Dendritic cell treated with granulocyte-macrophage colony-stimulating factor and Interleukin-4, amounts not matched to agents 40 ng/mL and 50 ng/mL, for 4 days (primary cell): ENCODE measurements around the gene HIRA.
A peak's percentile ranks its signal among the peaks of the same experiment; 100 is the strongest.

Source experiments
- H3K27ac Mint-ChIP-seq: one replicate; pipeline ENCODE4 v1.8.0; 2022; ENCODE audit warnings: mild to moderate bottlenecking, mixed read lengths
- H3K27me3 Mint-ChIP-seq: one replicate; pipeline ENCODE4 v1.8.0; 2022; ENCODE audit warnings: mild to moderate bottlenecking, mixed read lengths
- H3K36me3 Mint-ChIP-seq: one replicate; pipeline ENCODE4 v1.8.0; 2022; ENCODE audit warnings: low read depth, mixed read lengths
- H3K4me1 Mint-ChIP-seq: one replicate; pipeline ENCODE4 v1.8.0; 2022; ENCODE audit warnings: low read depth, mixed read lengths
- H3K4me3 Mint-ChIP-seq: one replicate; pipeline ENCODE4 v1.8.0; 2022; ENCODE audit warnings: mild to moderate bottlenecking, moderate library complexity, mixed read lengths
- H3K9me3 Mint-ChIP-seq: one replicate; pipeline ENCODE4 v1.8.0; 2022; ENCODE audit warnings: mixed read lengths
- intact Hi-C: fragments of 100-400 bp; cut with micrococcal nuclease; formaldehyde crosslinking; loops from one replicate; pipeline ENCODE4 v1.15.0; 2022

HIRA gene, protein sequence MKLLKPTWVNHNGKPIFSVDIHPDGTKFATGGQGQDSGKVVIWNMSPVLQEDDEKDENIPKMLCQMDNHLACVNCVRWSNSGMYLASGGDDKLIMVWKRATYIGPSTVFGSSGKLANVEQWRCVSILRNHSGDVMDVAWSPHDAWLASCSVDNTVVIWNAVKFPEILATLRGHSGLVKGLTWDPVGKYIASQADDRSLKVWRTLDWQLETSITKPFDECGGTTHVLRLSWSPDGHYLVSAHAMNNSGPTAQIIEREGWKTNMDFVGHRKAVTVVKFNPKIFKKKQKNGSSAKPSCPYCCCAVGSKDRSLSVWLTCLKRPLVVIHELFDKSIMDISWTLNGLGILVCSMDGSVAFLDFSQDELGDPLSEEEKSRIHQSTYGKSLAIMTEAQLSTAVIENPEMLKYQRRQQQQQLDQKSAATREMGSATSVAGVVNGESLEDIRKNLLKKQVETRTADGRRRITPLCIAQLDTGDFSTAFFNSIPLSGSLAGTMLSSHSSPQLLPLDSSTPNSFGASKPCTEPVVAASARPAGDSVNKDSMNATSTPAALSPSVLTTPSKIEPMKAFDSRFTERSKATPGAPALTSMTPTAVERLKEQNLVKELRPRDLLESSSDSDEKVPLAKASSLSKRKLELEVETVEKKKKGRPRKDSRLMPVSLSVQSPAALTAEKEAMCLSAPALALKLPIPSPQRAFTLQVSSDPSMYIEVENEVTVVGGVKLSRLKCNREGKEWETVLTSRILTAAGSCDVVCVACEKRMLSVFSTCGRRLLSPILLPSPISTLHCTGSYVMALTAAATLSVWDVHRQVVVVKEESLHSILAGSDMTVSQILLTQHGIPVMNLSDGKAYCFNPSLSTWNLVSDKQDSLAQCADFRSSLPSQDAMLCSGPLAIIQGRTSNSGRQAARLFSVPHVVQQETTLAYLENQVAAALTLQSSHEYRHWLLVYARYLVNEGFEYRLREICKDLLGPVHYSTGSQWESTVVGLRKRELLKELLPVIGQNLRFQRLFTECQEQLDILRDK

DNA sequence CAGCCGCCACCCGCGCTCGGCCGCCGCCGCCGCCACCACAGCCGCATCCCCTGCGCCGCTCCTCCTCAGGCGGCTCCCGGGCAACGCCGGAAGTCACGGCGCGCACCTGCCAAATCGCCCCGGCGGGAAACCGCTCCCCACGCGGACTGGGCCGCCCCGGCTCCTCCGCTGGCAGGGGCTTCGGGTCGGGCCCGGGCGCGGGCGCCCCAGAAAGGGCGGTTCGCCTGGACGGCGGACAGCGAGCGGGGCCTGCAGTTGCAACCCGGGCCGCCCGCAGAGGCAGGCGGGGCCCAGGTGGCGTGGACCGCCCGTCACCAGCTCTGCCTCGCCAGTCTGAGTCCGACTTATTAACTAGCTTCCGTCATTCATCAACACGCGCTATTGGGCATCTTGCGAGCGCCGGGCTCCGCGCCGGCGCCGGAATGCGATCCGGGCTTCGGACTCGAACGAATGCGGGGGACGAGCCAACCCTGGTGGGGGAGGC is at the start of gene HIRA:
Gene HIRA, minus strand, starts transcription at position 85 of the 484 bp plus-strand sequence. CDS start 257 bp downstream, outside the sequence.
- Mint-ChIP-seq H3K36me3 (peaks cover 49% of the 10 kb centered on the region), H3K27me3 (no peaks in the 10 kb centered on the region), H3K27ac (peak within 1 kb of the TSS; percentile 97), H3K4me3 (peak within 1 kb of the TSS; percentile 85), H3K9me3 (no peaks in the 10 kb centered on the region), H3K4me1 (peaks cover 56% of the 10 kb centered on the region)
- intact Hi-C loops: loop anchor here (1.0 to 10.0 kb wide), 4 partner anchors 15 to 252 kb away; partner anchors contain the start of genes C22orf39, CDC45, CLTCL1 and UFD1

DNA sequence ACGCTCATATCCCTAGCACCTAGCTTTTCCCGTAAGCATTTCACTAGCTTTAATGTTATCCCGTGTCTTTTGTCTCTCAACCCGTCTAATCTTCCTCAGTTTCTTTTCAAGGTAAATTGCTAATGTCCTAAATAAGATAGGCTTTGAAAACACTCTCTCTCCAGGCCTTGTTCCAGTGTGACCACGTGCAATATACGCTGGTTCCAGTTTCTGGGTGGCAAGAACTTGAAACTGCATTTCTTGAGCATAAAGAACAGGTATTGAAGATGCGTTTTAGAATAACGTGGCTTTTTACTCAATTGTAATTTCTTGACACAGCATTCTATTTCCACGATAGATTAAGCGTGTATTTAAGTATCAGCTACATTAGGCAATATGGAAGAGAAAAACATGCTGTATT is 49.3 kb upstream of the HIRA start:
- Mint-ChIP-seq H3K4me3 (no peak overlapping the region), H3K27me3 (no peaks in the 10 kb centered on the region), H3K9me3 (no peaks in the 10 kb centered on the region), H3K36me3 (peaks cover 16% of the 10 kb centered on the region), H3K27ac (no peak overlapping the region), H3K4me1 (peaks cover 32% of the 10 kb centered on the region)
- intact Hi-C loops: no loop called here

DNA sequence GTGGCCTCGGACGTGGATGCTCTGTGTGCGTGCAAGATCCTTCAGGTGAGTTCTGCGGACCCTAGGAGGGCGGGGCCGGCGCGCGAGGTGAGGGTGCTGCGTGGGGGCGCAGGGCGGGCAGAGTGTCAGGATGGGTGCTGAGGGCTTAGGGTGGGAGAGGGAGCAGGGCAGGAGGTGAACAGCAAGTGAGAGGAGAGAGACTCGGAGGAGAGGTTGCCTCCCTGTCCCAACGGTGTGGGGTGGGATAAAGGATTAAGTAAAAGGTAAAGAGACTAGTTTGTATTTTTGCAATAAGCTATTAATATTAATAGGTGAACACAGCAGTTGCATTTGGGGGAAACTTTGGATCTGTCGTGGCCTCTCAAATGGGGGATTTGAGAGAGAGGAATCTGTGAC is 48.6 kb upstream of the HIRA start:
- peak overlapping the region; percentile 88 for H3K4me3 Mint-ChIP-seq
- intact Hi-C loops: no loop called here

DNA sequence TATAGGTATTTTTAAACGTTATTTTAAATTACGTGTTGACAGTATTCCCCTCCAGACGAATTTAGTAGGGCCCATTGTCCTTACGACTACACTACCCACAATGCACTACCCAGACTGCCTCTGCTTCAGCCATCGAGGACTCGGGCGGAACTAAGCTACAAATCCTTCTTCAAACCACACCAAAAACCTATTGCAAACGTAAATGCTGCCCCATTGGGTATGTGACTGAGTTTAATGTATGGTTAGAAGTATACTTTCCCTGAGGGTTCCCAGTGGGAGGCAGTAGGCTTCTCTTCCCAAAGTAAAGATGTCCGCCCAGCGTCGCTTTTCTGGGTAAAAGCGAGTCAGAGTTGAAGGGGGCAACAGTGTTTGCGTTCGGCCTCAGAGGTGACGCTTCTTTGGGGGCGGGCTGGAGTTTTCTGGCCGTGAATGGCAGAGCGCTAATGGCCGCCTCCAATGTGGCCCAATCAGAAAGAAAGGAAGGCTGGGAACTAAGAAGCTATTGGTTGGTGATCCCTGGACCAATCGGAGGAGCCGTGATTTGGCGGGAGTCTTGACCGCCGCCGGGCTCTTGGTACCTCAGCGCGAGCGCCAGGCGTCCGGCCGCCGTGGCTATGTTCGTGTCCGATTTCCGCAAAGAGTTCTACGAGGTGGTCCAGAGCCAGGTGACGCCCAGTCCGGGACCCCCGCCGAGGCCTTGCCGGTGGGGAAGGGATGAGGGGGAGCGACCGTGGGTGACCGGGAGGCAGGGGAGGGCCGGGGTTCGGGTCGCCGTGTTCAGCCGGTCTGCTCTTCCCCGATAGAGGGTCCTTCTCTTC is 48.0 kb upstream of the HIRA start, which contains the start of gene CDC45:
Gene CDC45, plus strand, starts transcription at position 566 of the 818 bp plus-strand sequence. Its CDS starts 49 bp downstream, at position 615.
- Mint-ChIP-seq H3K4me1 (peaks cover 33% of the 10 kb centered on the region), H3K4me3 (peak within 1 kb of the TSS; percentile 88), H3K36me3 (peaks cover 28% of the 10 kb centered on the region), H3K9me3 (no peaks in the 10 kb centered on the region), H3K27me3 (no peaks in the 10 kb centered on the region), H3K27ac (peak within 1 kb of the TSS; percentile 97)
- intact Hi-C loops: loop anchor here (1.0 to 10.0 kb wide), 5 partner anchors 32 to 335 kb away; partner anchors contain the start of genes C22orf39, CLTCL1, ESS2 and MRPL40

More for the DNA sequence above, 48.6 kb upstream of the HIRA start:
- Mint-ChIP-seq H3K27me3 (no peaks in the 10 kb centered on the region), H3K4me1 (peaks cover 33% of the 10 kb centered on the region), H3K27ac (peak overlapping the region; percentile 97), H3K9me3 (no peaks in the 10 kb centered on the region), H3K36me3 (peaks cover 22% of the 10 kb centered on the region)

DNA sequence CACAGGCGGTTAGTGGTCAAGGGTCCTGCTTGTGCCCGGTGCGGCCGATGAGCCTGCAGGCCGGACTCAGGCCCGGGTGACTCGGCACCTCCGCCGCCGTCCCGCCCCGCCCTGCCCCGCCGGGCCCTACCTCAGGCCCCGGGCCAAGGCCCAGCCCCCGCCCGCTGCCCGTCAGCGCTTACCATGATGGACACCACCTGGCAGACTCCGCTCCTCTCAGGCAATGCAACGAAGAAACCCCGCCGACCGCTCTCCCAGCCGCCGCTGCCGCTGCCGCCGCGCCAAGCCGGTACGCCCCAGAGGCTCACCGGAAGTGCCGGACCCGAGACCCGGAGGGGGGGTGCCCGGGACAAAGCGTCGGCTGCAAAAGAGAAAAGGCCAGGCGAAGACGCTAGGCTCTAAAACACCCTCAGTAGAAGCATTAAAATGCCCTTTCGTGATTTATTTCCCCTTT is 47.4 kb upstream of the HIRA start, which contains the start of gene UFD1:
Gene UFD1, minus strand, starts transcription at position 293 of the 454 bp plus-strand sequence. Its CDS starts 108 bp downstream, at position 185.
- Mint-ChIP-seq H3K4me3 (peak within 1 kb of the TSS; percentile 88), H3K27me3 (no peaks in the 10 kb centered on the region), H3K9me3 (no peaks in the 10 kb centered on the region), H3K4me1 (peaks cover 31% of the 10 kb centered on the region), H3K27ac (peak within 1 kb of the TSS; percentile 97), H3K36me3 (peaks cover 33% of the 10 kb centered on the region)
- intact Hi-C loops: loop anchor here (1.0 to 10.0 kb wide), 5 partner anchors 32 to 334 kb away; partner anchors contain the start of genes C22orf39, CLTCL1, ESS2 and MRPL40

DNA sequence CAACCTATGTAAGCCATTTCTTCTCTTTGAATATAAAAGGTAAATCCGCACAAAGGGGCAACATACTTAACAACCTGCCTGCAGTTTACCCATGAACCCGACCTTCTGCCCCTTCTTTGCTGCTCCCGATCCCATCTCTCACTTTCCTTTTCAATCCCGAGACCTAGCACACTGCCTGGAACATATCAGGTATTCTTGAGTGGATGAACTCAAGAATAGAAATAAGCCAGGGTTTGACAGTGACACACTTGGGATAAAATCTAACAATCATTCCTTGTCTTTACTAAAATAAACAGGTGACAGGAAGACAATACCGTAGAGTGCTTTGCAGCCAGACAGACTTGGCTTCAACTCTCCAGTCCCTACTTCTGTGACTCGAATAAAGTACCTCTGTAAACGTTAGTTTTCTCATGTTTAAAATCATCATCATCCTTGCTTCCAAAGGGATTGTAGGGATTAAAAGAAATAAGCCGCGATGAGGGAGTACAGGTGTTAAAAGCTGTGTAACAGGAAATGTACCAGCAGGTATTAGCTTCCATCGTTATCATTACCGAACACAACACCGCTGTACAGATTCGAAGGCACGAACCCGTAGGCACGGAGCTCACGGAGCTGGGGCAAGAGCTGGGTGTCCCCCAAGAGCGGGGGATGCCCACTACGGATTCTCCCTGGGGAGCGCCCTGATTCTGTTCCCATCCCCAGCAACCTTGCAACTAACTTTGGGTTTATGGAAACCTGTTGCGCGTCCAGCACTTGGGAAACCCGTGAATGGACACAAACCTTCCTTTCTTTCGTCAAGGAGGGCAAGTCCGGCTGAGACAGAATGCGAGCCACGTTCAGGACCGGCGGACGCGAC is 46.7 kb upstream of the HIRA start:
- H3K27ac Mint-ChIP-seq: peak overlapping the region; percentile 97
- H3K27me3 Mint-ChIP-seq: no peaks in the 10 kb centered on the region
- no peaks in the 10 kb centered on the region for H3K9me3 Mint-ChIP-seq
- H3K36me3 Mint-ChIP-seq: peaks cover 39% of the 10 kb centered on the region
- H3K4me3 Mint-ChIP-seq: peak overlapping the region; percentile 88
- intact Hi-C loops: loop anchor here (2.0 to 10.0 kb wide), 2 partner anchors 299 to 333 kb away; partner anchors contain the start of genes ESS2 and SLC25A1
- H3K4me1 Mint-ChIP-seq: peaks cover 28% of the 10 kb centered on the region

DNA sequence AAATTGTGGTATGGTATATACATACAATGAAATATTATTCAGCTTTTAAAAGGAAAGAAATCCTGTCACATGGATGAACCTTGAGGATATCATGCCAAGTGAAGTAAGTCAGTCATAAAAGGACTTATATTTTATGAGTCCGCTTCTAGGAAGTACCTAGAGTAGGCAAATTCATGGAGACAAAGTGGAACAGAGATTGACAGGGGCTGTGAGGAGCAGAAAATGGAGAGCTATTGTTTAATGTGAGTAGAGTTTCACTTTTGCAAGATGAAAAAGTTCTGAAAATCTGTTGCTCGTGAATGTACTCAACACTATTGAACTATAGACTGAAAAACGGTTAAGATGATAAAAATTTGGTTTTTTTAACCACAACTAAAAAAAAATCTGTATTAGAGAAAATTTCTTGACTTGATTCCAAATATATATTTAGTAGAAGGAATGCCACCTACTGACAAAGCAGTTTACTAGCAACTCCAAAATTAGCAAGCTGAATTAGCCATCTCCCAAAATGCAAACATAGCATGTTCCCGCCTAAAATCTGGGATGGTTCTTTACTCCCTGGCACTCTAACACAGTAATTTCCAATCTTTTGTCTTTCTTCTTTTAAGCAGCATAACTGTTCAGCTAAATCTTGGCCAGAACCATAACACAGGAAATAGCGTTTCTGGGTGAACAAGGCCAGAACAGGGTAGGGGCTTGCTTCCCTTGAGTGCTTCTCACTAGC is 46.0 kb upstream of the HIRA start:
- Mint-ChIP-seq H3K4me1 (peaks cover 28% of the 10 kb centered on the region), H3K4me3 (peak overlapping the region; percentile 88), H3K27me3 (no peaks in the 10 kb centered on the region), H3K36me3 (peaks cover 47% of the 10 kb centered on the region), H3K27ac (peak overlapping the region; percentile 97), H3K9me3 (no peaks in the 10 kb centered on the region)
- intact Hi-C loops: loop anchor here (2.0 to 10.0 kb wide), 2 partner anchors 299 to 333 kb away; partner anchors contain the start of genes ESS2 and SLC25A1

DNA sequence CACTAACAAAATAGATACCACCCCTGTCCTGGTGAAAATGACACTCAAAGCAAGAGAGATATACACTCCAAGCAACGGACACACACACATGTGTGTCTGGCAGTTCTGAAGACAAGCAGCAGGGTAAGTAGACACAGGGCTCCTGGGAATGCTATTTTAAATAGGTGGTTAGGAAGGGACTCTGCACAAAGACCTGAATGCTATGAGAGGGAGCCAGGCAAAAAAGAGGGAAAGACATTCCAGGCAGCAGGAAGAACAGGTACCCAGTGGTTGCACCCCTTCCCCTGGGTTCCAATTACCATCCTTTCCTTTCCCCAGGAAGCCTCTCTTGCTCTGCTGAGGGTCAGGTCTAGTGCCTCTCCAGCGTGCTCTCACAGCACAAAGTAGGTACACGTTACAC is 44.5 kb upstream of the HIRA start:
- no peaks in the 10 kb centered on the region for H3K27me3 Mint-ChIP-seq
- H3K27ac Mint-ChIP-seq: no peak overlapping the region

DNA sequence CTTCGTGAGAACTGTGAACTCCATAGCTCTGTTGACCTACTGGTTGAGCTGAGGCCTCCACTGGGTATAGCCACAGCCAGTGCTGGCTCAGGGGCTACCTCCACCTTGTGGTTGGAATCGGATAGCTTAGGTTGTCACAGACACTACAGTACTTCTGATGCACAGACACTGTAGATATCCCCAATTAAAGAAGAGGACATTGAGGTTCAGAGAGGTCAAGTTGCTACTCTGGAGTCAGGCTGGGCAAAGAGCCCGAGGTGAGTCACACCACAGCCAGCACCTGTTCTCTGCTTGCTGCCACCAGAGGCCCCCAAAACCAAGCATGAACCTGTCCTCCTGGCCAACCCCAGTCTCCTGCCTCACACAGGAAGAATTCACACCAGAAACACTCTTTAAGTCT is 42.0 kb upstream of the HIRA start:
- intact Hi-C loops: loop anchor here (10.0 kb wide), 1 partner anchor 329 kb away; the partner anchor contains the start of gene ESS2
- H3K9me3 Mint-ChIP-seq: no peaks in the 10 kb centered on the region
- no peak overlapping the region for H3K4me3 Mint-ChIP-seq
- H3K36me3 Mint-ChIP-seq: peaks cover 78% of the 10 kb centered on the region
- no peak overlapping the region for H3K27ac Mint-ChIP-seq
- H3K27me3 Mint-ChIP-seq: no peaks in the 10 kb centered on the region
- H3K4me1 Mint-ChIP-seq: peaks cover 18% of the 10 kb centered on the region

More for the DNA sequence above, 44.5 kb upstream of the HIRA start:
- Mint-ChIP-seq H3K4me3 (no peak overlapping the region), H3K4me1 (peaks cover 28% of the 10 kb centered on the region), H3K36me3 (peaks cover 62% of the 10 kb centered on the region), H3K9me3 (no peaks in the 10 kb centered on the region)
- intact Hi-C loops: loop anchor here (10.0 kb wide), 1 partner anchor 331 kb away; the partner anchor contains the start of gene ESS2

DNA sequence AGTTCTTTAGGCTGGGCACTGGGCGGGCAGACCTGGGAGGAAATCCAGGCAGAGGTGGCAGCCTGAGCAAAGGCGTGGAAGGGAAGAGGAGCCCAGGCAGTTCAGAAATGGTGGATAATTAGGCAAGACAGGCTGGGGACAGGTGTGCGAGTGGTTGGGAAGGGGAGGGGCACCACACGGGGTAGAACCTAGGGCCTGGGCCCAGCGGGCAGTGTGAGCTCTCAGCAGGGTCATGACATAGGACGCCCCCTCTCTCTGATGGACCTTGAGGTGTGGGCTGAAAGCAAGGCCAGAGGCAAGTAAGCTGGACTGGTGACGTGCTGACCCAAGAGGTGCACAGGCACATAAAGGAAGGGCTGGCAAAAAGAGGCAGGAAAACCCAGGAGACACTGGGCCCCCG is 40.7 kb upstream of the HIRA start:
- intact Hi-C loops: loop anchor here (10.0 kb wide), 1 partner anchor 327 kb away; the partner anchor contains the start of gene ESS2
- H3K4me1 Mint-ChIP-seq: peaks cover 7% of the 10 kb centered on the region
- H3K27me3 Mint-ChIP-seq: no peaks in the 10 kb centered on the region
- no peak overlapping the region for H3K4me3 Mint-ChIP-seq
- H3K27ac Mint-ChIP-seq: peak overlapping the region; percentile 17
- H3K36me3 Mint-ChIP-seq: peaks cover 88% of the 10 kb centered on the region
- H3K9me3 Mint-ChIP-seq: no peaks in the 10 kb centered on the region

DNA sequence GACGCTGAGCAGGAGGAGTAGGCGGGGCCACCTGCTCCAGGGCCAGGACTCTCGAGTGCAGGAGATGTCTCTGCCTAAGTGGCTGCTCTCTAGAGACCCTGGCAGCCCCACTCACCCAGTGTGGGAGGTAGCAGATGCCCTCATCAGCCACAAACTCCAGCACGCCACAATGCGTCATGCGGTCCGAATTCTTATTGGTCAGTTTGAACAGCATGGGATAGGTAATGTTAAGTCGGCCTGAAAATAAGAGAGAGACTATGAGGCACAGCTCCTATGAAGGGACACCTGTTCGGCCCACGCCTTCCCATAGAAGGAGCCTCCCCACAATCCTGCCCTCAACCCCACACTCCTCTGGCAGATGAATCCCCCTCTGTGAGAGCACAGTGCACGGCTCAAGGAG is 40.0 kb upstream of the HIRA start:
- no peaks in the 10 kb centered on the region for H3K9me3 Mint-ChIP-seq
- peaks cover 95% of the 10 kb centered on the region for H3K36me3 Mint-ChIP-seq
- intact Hi-C loops: loop anchor here (10.0 kb wide), 1 partner anchor 327 kb away; the partner anchor contains the start of gene ESS2
- peaks cover 5% of the 10 kb centered on the region for H3K4me1 Mint-ChIP-seq
- H3K27ac Mint-ChIP-seq: no peak overlapping the region
- H3K4me3 Mint-ChIP-seq: no peak overlapping the region
- H3K27me3 Mint-ChIP-seq: no peaks in the 10 kb centered on the region
